ENCODE measurements around the gene SNCAIP. TPM values are rescaled to one million over a fixed set of nuclear protein-coding genes. Genes with fewer than 3 reads are reported as not detected.

Gene SNCAIP
- total RNA-seq, 4 donors from 2014 or later = 0.82 to 2.2 (median 1.6) TPM; not detected in 1

DNA sequence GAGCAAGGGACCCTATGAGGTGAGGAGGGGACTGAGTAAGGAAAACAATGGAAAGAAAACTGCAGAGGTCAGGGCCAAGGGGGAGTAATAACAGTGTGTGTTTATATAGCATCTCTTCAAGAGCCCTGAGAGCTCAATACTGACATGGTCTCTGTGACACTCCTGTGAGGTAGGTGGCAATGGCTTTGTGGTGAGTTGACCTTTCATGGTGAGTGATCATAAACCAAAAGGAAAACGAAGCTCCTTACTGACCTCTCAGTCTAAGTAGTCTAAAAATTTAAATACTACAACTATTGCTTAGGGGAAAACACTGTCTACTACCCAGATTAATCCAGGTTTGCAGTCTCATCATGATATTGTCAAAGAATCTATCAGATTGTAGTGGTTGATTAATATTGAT, 130.9 kb downstream of the SNCAIP start:
- H3K27me3 ChIP-seq = no peaks in the 10 kb centered on the region
- peaks cover 0 to 4% (median 0%) of the 10 kb centered on the region in 4 donors for H3K36me3 ChIP-seq
- H3K27ac ChIP-seq = no peak overlapping the region
- H3K4me1 ChIP-seq = peaks cover 0 to 4% (median 0%) of the 10 kb centered on the region in 4 donors
- TF ChIP-seq POLR2A (IDR thresholded peaks at IDR 0.05) = no peak
- TF ChIP-seq, protein P1, sequence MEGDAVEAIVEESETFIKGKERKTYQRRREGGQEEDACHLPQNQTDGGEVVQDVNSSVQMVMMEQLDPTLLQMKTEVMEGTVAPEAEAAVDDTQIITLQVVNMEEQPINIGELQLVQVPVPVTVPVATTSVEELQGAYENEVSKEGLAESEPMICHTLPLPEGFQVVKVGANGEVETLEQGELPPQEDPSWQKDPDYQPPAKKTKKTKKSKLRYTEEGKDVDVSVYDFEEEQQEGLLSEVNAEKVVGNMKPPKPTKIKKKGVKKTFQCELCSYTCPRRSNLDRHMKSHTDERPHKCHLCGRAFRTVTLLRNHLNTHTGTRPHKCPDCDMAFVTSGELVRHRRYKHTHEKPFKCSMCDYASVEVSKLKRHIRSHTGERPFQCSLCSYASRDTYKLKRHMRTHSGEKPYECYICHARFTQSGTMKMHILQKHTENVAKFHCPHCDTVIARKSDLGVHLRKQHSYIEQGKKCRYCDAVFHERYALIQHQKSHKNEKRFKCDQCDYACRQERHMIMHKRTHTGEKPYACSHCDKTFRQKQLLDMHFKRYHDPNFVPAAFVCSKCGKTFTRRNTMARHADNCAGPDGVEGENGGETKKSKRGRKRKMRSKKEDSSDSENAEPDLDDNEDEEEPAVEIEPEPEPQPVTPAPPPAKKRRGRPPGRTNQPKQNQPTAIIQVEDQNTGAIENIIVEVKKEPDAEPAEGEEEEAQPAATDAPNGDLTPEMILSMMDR (IDR thresholded peaks at IDR 0.05) = no peak
- TF ChIP-seq EP300 (IDR thresholded peaks at IDR 0.05; ENCODE audit: low read depth) = no peak
- no peak for TF ChIP-seq POLR2AphosphoS5 (IDR thresholded peaks at IDR 0.05)
- in situ Hi-C loops (cut with MboI; ENCODE audit: low pct_ligation_motif_present in 1 of 4, low pct_unique_long_range_greater_than_20kb in 1 of 4, low sequenced_read_pairs in 3 of 4) (no loop called here), intact Hi-C loops (cut with DNase I; ENCODE audit: low total_unique reads) (no loop called here)
- 53 to 86% methylated on average over 1 of the region's 1 CpG for WGBS, 2 donors (ENCODE audit: low coverage in 1 of 2)
- no peaks in the 10 kb centered on the region for H3K9me3 ChIP-seq
- H3K4me3 ChIP-seq = no peak overlapping the region
- DNase-seq = no peak

- H3K9me3 ChIP-seq = no peaks in the 10 kb centered on the region
- H3K4me3 ChIP-seq = no peak overlapping the region
- 96% methylated on average over 5 of the region's 5 CpGs; no CpG with 5 or more reads in 1 of the 2 donors for WGBS, 2 donors (ENCODE audit: low coverage in 1 of 2)
- H3K36me3 ChIP-seq = peaks cover 0 to 4% (median 0%) of the 10 kb centered on the region in 4 donors
- no peaks in the 10 kb centered on the region for H3K27me3 ChIP-seq
- no peak for DNase-seq
- in situ Hi-C loops (cut with MboI; ENCODE audit: low pct_ligation_motif_present in 1 of 4, low pct_unique_long_range_greater_than_20kb in 1 of 4, low sequenced_read_pairs in 3 of 4) (no loop called here), intact Hi-C loops (cut with DNase I; ENCODE audit: low total_unique reads) (no loop called here)
- peaks cover 0 to 4% (median 0%) of the 10 kb centered on the region in 4 donors for H3K4me1 ChIP-seq
- TF ChIP-seq POLR2A (IDR thresholded peaks at IDR 0.05) (no peak), POLR2AphosphoS5 (IDR thresholded peaks at IDR 0.05) (no peak), EP300 (IDR thresholded peaks at IDR 0.05; ENCODE audit: low read depth) (no peak)
- TF ChIP-seq, protein P1 (IDR thresholded peaks at IDR 0.05) = no peak
- H3K27ac ChIP-seq = no peak overlapping the region
Observed at GRCh38 chr5:122444411-122444810, 132.4 kb downstream of the SNCAIP start.

DNA sequence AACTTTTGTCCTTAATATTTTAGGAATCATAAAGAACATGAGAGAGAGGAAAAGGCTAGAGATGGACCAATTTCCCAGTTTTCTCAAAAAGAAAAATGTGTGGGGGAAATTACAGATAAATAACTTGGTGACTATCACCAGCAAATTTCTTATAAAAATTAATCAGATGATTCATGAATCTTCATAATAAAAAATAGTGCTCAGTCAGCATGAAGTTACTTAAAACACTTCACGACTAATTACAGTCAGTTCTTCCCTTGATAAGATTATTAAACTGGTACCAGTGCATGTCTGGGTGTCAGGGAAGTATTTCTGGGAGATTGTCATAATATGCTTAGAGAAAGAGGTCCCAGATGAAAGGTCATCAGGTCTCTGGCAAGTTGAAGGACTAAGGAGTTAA, 133.0 kb downstream of the SNCAIP start:
- H3K27me3 ChIP-seq = no peaks in the 10 kb centered on the region
- TF ChIP-seq POLR2AphosphoS5 (IDR thresholded peaks at IDR 0.05) (no peak), EP300 (IDR thresholded peaks at IDR 0.05; ENCODE audit: low read depth) (no peak), POLR2A (IDR thresholded peaks at IDR 0.05) (no peak)
- TF ChIP-seq, protein P1 (IDR thresholded peaks at IDR 0.05) = no peak
- H3K27ac ChIP-seq = no peak overlapping the region
- no peak for DNase-seq
- H3K4me3 ChIP-seq = no peak overlapping the region
- peaks cover 0 to 2% (median 0%) of the 10 kb centered on the region in 4 donors for H3K4me1 ChIP-seq
- 71 to 78% methylated on average over 1 of the region's 1 CpG for WGBS, 2 donors (ENCODE audit: low coverage in 1 of 2)
- peaks cover 0 to 4% (median 0%) of the 10 kb centered on the region in 4 donors for H3K36me3 ChIP-seq
- H3K9me3 ChIP-seq = no peaks in the 10 kb centered on the region
- intact Hi-C loops (cut with DNase I; ENCODE audit: low total_unique reads) (no loop called here), in situ Hi-C loops (cut with MboI; ENCODE audit: low pct_ligation_motif_present in 1 of 4, low pct_unique_long_range_greater_than_20kb in 1 of 4, low sequenced_read_pairs in 3 of 4) (no loop called here)

GRCh38 chr5:122447072-122447471, 135.0 kb downstream of the SNCAIP start:
- WGBS, 2 donors (ENCODE audit: low coverage in 1 of 2) = 87% methylated on average over 3 of the region's 3 CpGs; no CpG with 5 or more reads in 1 of the 2 donors
- Histone ChIP-seq H3K9me3 (no peaks in the 10 kb centered on the region), H3K36me3 (peaks cover 0 to 4% (median 0%) of the 10 kb centered on the region in 4 donors), H3K4me3 (no peak overlapping the region), H3K27me3 (no peaks in the 10 kb centered on the region), H3K27ac (no peak overlapping the region), H3K4me1 (no peaks in the 10 kb centered on the region)
- no peak for DNase-seq
- TF ChIP-seq POLR2A (IDR thresholded peaks at IDR 0.05) = no peak
- TF ChIP-seq, protein P1 (IDR thresholded peaks at IDR 0.05) = no peak
- TF ChIP-seq EP300 (IDR thresholded peaks at IDR 0.05; ENCODE audit: low read depth) = no peak
- in situ Hi-C loops (cut with MboI; ENCODE audit: low pct_ligation_motif_present in 1 of 4, low pct_unique_long_range_greater_than_20kb in 1 of 4, low sequenced_read_pairs in 3 of 4) (no loop called here), intact Hi-C loops (cut with DNase I; ENCODE audit: low total_unique reads) (no loop called here)

Measured in transverse colon (tissue), 4 donors.